ENCODE data around the gene CDC42EP2. TPM values are rescaled to one million over a fixed set of nuclear protein-coding genes. Genes with fewer than 3 reads are reported as not detected.

The CDC42EP2 gene
- total and polyA plus RNA-seq, 2 of the 13 experiments (the other 11 are each of a cell fraction or from before 2014, with no cell fraction given), result 2.3 to 7.1 TPM

DNA sequence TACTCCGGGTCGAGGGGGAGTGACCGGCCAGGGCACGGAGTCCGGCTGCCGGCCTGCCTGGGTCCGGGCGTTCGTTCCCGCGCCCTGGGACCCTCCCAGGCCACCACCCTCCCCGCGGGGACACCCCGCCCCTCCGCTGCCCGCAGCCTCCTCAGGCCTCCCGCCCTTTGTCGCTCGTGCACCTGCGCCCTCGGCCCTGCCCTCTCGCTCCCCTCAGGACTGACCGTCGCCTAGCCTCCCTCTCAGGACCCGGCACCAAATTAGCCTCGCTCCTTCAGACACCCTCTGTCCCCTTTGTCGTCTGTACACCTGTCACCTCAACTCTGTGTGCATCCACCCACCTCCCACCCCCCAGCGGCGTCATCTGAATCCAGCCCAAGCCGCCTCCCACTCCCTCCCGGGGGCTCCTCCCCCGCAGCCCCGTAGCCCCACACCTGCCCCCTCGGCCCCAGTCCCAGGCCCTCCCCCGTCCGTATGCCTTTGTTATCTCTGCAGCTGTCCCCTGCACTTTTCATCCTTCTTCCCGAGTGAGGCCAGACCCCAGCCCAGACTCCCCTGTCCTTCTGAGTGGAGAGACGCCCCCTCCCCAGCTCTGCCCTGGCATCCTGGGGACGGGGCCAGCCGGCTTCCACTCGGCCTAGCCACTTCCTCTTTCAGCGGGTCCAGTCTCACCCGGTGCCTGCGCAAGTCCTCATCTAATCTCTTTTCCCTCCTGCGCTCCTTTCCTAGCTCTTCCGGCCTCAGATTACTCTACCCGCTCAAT is 40.5 kb downstream of the CDC42EP2 start:
- FAIRE-seq, result no peak
- DNase-seq (ENCODE audit: low spot score), result peak; percentile 15
- Histone ChIP-seq H3K79me2 (ENCODE audit: insufficient read depth, low read length) (no peaks in the 10 kb centered on the region), H3K4me3 (replicated peaks in 1 of 3; ENCODE audit: insufficient read depth in 1 of 3, low read depth in 2 of 3, low read length in 3 of 3) (peak overlapping the region; percentile 70 to 82 (median 77)), H3K9ac (ENCODE audit: insufficient read depth, low read depth, low read length) (peak overlapping the region; percentile 73), H3K27ac (ENCODE audit: extremely low read length, insufficient read depth, low read length) (peak overlapping the region; percentile 64), H4K20me1 (ENCODE audit: insufficient read depth, low read length) (no peaks in the 10 kb centered on the region), H2AFZ (ENCODE audit: low read length) (no peak overlapping the region), H3K4me2 (ENCODE audit: low read depth, low read length) (peak overlapping the region; percentile 83), H3K9me3 (ENCODE audit: low read length) (no peaks in the 10 kb centered on the region), H3K36me3 (replicated peaks in 1 of 2; ENCODE audit: control insufficient read depth in 1 of 2, insufficient read depth in 2 of 2, low read length in 2 of 2) (peaks cover 12 to 14% of the 10 kb centered on the region in 2 experiments; a peak in 3 of 5 replicates), H3K4me1 (ENCODE audit: insufficient read depth, low read length) (peaks cover 50% of the 10 kb centered on the region), H3K27me3 (ENCODE audit: control insufficient read depth in 1 of 2, insufficient read depth in 2 of 2, low read length in 2 of 2) (no peaks in the 10 kb centered on the region)
- ChIA-PET CTCF (ENCODE audit: low intra/inter-chr PET ratio, low total read pairs) (no interaction called here), POLR2A (interaction anchor here (3.3 to 6.3 kb wide), 3 partner anchors 16 to 143 kb away, joined by 20 to 87 read pairs (median 32); partner anchors contain the start of gene MALAT1)
- no TSS peak for BruUV-seq (replicated peaks)
- WGBS (ENCODE audit: low lambda C conversion rate), result 27% methylated on average over 26 of the region's 47 CpGs
- intact Hi-C loops (cut with micrococcal nuclease; ENCODE audit: unreplicated experiment), result no loop called here
- in situ Hi-C loops (cut with HindIII; ENCODE audit: extremely low pct_ligation_motif_present, low pct_unique_long_range_greater_than_20kb), result no loop called here
- peak; percentile 22 for ATAC-seq
- TF ChIP-seq GATA4 (IDR thresholded peaks at IDR 0.05; ENCODE audit: borderline replicate concordance, low read depth), result no peak
- TF ChIP-seq ZNF777 (CRISPR knock-in tag; IDR thresholded peaks at IDR 0.05), result peak; percentile 37; the same call in 1 of the 2 replicates
- peak; percentile 57; the same call in 1 of the 2 replicates for TF ChIP-seq MTA1 (CRISPR knock-in tag; IDR thresholded peaks at IDR 0.05; ENCODE audit: borderline replicate concordance)
- TF ChIP-seq RBFOX2 (IDR thresholded peaks at IDR 0.05; ENCODE audit: low read depth, low read length), result peak; percentile 46
- peak; percentile 54; the same call in 1 of the 2 replicates for TF ChIP-seq ZNF790 (CRISPR knock-in tag; IDR thresholded peaks at IDR 0.05; ENCODE audit: borderline replicate concordance)
- TF ChIP-seq, protein P1, sequence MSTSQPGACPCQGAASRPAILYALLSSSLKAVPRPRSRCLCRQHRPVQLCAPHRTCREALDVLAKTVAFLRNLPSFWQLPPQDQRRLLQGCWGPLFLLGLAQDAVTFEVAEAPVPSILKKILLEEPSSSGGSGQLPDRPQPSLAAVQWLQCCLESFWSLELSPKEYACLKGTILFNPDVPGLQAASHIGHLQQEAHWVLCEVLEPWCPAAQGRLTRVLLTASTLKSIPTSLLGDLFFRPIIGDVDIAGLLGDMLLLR (CRISPR knock-in tag; IDR thresholded peaks at IDR 0.05), result peak; percentile 57; the same call in 1 of the 2 replicates
- TF ChIP-seq MYC (CRISPR knock-in tag; IDR thresholded peaks at IDR 0.05; ENCODE audit: borderline replicate concordance), result peak; percentile 18; the same call in 1 of the 2 replicates
- TF ChIP-seq FOXK2 (IDR thresholded peaks at IDR 0.05), result no peak
- peak; percentile 8; the same call in 1 of the 2 replicates for TF ChIP-seq SAP130 (CRISPR knock-in tag; IDR thresholded peaks at IDR 0.05; ENCODE audit: low read depth)
- 0 out of 4 replicates have a peak, but pooled peaks of 1 of the 2 experiments have one; percentile 19 for TF ChIP-seq HMGXB4 (CRISPR knock-in tag; IDR thresholded peaks at IDR 0.05; ENCODE audit: borderline replicate concordance in 1 of 2, low read depth in 1 of 2)
- no peak for TF ChIP-seq AHR (CRISPR knock-in tag; IDR thresholded peaks at IDR 0.05)
- peak; percentile 69; the same call in 1 of the 2 replicates for TF ChIP-seq ZNF691 (CRISPR knock-in tag; IDR thresholded peaks at IDR 0.05; ENCODE audit: borderline replicate concordance, low read depth)
- TF ChIP-seq ZNF101 (CRISPR knock-in tag; IDR thresholded peaks at IDR 0.05; ENCODE audit: borderline replicate concordance, low read depth), result 0 out of 2 replicates have a peak, but pooled peaks have one; percentile 35
- TF ChIP-seq ESRRA (CRISPR knock-in tag; IDR thresholded peaks at IDR 0.05; ENCODE audit: low read depth), result 0 out of 2 replicates have a peak, but pooled peaks have one; percentile 30
- TF ChIP-seq ZNF446 (CRISPR knock-in tag; IDR thresholded peaks at IDR 0.05), result no peak
- 0 out of 2 replicates have a peak, but pooled peaks have one; percentile 54 for TF ChIP-seq GTF3A (CRISPR knock-in tag; conservative IDR thresholded peaks at IDR 0.05)
- peak; percentile 43 for TF ChIP-seq MAZ (IDR thresholded peaks at IDR 0.05; ENCODE audit: borderline replicate concordance, low read depth, low read length)
- no peak for TF ChIP-seq MAZ (CRISPR knock-in tag; IDR thresholded peaks at IDR 0.05; ENCODE audit: low read depth)
- TF ChIP-seq TEAD3 (CRISPR knock-in tag; optimal IDR thresholded peaks at IDR 0.05; ENCODE audit: borderline replicate concordance), result peak; percentile 10
